Renal cortical epithelial cell (primary cell): ENCODE data around the gene IRS2. TPM values are rescaled to one million over a fixed set of nuclear protein-coding genes. Genes with fewer than 3 reads are reported as not detected.

ENCODE experiments used
- DNase-seq: peaks from one replicate; pipeline ENCODE4 v3.0.0-alpha.2; 2011; ENCODE audit warnings: low read depth
- total RNA-seq: library from RNA; depleted of rRNA; stranded (reverse); fragments of >200 nt; gene quantifications from 2 replicates; pipeline ENCODE4 v1.2.3, GENCODE V29; 2014

The IRS2 gene
- total RNA-seq, 1 donor from 2014 or later = 22.3 TPM

- no peak for DNase-seq
Measured at GRCh38 chr13:109780845-109781383, 5.5 kb downstream of the IRS2 start.

GRCh38 chr13:109779876-109780510, 6.4 kb downstream of the IRS2 start:
- DNase-seq = no peak

GRCh38 chr13:109779074-109779473, 7.3 kb downstream of the IRS2 start:
- no peak for DNase-seq

DNA sequence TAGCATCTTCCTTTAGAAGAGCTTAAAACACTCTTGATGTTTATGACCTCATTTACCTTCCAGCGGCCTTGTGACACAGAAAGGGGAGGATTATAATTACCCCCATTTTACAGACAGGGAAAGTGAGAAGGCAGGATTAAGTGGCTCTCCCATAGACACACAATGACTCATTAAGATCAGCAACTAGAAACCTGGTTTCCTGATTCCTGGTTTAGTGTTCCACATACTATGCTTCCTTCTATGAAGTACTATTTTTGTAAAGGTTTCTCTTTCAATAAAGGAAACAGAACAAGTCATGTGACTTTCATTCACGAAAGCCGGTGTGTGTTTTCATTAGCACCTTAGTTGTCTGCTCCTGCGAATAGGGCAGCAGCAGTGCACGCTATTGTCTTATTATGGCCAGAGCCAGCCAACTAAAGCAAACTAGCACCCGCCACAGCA, 8.3 kb downstream of the IRS2 start:
- peak; percentile 88 for DNase-seq

DNA sequence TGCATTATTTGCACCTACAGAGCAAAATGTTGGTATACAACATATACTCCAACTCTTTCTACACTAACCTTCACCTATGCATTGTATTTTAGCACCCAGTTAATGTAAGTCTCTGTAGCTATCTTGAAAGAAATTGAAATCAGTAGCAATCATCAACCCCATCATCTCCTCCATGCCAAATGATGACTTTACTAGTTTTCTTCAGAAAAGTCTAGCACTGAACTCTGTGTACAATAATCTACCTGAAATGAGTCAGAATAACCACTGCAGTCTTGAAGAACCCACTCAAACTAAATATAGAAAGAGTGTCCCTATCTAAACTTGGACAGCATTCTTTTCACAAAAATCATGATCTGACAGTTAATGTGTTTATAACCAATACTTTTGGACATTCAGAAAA, 9.8 kb downstream of the IRS2 start:
- peak; percentile 45 for DNase-seq

DNA sequence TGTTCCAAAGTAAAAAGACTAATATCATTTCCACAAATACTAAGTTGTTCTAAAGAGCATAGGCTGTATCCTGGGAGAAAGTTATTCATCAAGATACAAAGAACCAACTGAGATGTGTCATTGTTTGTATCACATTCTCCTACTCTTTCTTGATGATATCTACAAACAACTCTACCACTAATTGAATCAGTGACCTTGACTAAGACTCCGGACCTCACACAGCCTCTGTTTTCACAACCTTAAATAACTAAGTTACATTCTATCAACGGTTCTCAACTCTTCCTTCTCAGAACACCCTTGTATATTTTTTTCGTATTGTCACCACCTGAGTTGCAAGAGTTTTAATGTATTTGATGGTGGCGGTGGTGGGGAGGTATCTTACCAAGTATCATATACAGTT, 12.6 kb downstream of the IRS2 start:
- DNase-seq = no peak

- DNase-seq = no peak
Measured at GRCh38 chr13:109773276-109773675, 13.1 kb downstream of the IRS2 start.

DNA sequence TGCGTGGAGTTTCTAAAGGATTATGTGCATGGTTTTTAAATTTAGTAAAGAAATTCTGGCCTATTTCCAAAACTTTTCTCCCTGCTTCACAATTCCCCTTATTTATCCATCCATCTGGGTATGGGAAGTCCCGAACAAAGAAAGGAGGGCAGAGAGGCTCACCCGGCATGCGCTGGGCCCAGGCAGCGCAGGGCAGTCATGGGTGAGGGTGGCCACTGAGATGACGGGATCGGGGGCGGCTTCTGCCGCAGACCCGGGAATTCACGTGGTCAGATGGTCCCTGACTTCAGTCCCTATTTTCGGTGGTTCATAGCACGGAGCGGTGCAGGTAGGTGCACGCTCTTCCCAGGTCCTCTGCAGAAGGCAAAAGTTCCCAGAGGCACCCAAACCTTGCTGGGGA, 14.5 kb downstream of the IRS2 start:
- no peak for DNase-seq

- no peak for DNase-seq
Measured at GRCh38 chr13:109770436-109770835, 15.9 kb downstream of the IRS2 start.

GRCh38 chr13:109769921-109770320, 16.5 kb downstream of the IRS2 start:
- no peak for DNase-seq

GRCh38 chr13:109769275-109769674, 17.1 kb downstream of the IRS2 start:
- no peak for DNase-seq

GRCh38 chr13:109768616-109769015, 17.8 kb downstream of the IRS2 start:
- no peak for DNase-seq

DNA sequence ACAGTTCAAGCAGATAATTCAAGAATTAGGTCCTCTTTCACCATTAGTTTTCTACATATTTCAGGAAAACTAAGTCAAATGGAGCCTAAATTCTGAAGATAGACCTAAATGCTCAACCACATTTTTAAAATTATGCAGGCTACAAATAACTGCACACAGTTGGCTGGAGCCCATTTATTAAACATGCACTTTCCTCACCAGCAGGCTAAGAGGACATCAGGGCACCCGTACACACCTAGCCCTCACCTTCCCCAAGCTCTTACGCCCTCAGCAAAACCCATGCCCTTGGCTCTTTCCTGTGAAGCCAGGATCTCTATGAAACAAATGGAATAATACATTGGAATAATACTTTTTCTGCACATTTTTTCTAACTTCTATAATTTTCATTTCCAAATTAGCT, 18.2 kb downstream of the IRS2 start:
- DNase-seq = no peak

GRCh38 chr13:109767023-109767422, 19.4 kb downstream of the IRS2 start:
- DNase-seq = no peak

GRCh38 chr13:109764470-109765291, 21.7 kb downstream of the IRS2 start:
- DNase-seq = no peak

GRCh38 chr13:109764045-109764444, 22.3 kb downstream of the IRS2 start:
- DNase-seq = no peak

- no peak for DNase-seq
Measured at GRCh38 chr13:109762791-109763190, 23.6 kb downstream of the IRS2 start.

DNA sequence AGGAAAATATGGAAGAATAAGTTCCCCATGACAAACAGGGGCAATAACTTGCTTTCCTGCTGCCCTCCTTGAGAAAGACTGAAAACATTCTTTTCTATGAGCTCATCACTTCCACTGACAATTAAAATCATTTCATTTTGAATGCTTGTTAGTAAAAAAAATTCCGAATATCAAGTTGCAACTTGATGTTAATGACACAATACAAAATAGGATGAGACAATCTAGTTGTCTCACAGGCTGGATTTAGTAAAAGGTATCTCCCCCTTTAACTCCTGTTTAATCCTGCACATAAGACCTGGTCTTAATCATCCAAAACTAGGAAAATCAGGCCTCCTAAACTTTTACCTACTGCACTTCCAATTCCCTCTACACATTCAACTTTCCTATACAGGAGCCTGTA, 24.7 kb downstream of the IRS2 start:
- no peak for DNase-seq

GRCh38 chr13:109760951-109761350, 25.4 kb downstream of the IRS2 start:
- no peak for DNase-seq

GRCh38 chr13:109760402-109760801, 26.0 kb downstream of the IRS2 start:
- DNase-seq = no peak

DNA sequence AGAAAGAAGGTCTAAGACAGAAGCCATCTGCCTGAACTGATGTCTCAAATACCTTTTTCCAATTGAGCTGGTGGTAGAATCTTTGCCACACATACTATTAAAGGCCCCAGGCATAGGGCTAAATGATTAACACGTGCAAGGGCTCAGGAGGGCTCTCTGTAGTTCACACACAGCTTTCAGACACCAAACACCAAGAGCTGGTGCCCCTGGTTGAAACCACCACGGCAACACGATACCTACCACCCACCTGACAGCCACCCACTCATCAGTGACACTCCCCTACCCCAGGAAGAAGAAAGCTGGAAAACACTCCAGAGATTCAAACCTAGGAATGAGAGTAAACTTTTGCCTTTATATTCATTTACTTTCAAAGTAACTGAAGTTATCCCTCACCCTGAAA, 26.8 kb downstream of the IRS2 start:
- DNase-seq = no peak

DNA sequence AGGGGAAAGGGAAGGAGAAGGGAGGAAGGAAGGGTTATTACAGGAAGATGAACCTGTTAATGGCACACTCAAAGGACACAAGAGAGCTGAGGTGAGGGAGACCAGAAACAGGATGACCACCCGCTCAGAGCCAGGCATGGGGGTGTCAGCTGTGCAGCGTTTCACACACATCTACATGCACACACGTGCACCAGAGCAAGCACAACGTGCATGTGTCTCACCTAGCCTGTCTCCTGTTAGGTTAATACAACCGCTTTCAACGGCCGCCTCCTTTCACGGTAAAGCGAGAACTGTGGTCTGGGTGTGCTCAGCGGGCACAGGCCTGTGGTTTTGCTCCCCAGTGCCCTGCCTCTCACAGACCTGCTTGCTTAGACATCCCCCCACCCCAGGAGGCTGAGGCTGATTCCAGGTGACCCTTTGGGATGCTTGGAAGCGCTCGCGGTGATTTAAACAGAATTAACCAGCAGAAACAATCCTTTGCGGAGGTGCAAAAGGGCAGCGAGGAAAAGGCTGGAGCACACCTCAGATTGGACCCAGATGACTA, 27.4 kb downstream of the IRS2 start:
- no peak for DNase-seq

GRCh38 chr13:109756778-109757177, 29.6 kb downstream of the IRS2 start:
- DNase-seq = no peak
